Activated T-helper 2 cell treated with anti-CD3 and anti-CD28 coated beads, Interferon-gamma antibody, Interleukin-2, Interleukin-4, amounts not matched to agents 10 μg/mL and 5 μg/mL and 100 μg/mL, durations not matched to agents 14 hours and 24 hours and 36 hours (primary cell): ENCODE measurements around the gene GJA3. TPM values are rescaled to one million over a fixed set of nuclear protein-coding genes. Genes with fewer than 3 reads are reported as not detected.

Source experiments
- DNase-seq: peaks from one replicate; pipeline ENCODE4 v3.0.0; 2021; ENCODE audit warnings: low spot score
- H3K27ac Mint-ChIP-seq: one replicate; pipeline ENCODE4 v1.8.0; 2021; ENCODE audit warnings: mixed read lengths
- H3K27me3 Mint-ChIP-seq: one replicate; pipeline ENCODE4 v1.8.0; 2021; ENCODE audit warnings: low read depth, mixed read lengths
- H3K36me3 Mint-ChIP-seq: one replicate; pipeline ENCODE4 v1.8.0; 2021; ENCODE audit warnings: low read depth, mixed read lengths
- H3K4me1 Mint-ChIP-seq: one replicate; pipeline ENCODE4 v1.8.0; 2021; ENCODE audit warnings: low read depth, mixed read lengths
- H3K4me3 Mint-ChIP-seq: one replicate; pipeline ENCODE4 v1.8.0; 2021; ENCODE audit warnings: low read depth, mild to moderate bottlenecking, moderate library complexity, mixed read lengths
- H3K9me3 Mint-ChIP-seq: one replicate; pipeline ENCODE4 v1.8.0; 2021; ENCODE audit warnings: mixed read lengths
- intact Hi-C: fragments of 100-400 bp; cut with micrococcal nuclease; formaldehyde crosslinking; loops from one replicate; pipeline ENCODE4 v1.15.1; 2023
- total RNA-seq: library from RNA; stranded (reverse); gene quantifications from 2 replicates; pipeline ENCODE4 v1.2.3, GENCODE V29; 2022

GJA3 gene
- total RNA-seq, 1 donor from 2014 or later: 0.07 TPM

DNA sequence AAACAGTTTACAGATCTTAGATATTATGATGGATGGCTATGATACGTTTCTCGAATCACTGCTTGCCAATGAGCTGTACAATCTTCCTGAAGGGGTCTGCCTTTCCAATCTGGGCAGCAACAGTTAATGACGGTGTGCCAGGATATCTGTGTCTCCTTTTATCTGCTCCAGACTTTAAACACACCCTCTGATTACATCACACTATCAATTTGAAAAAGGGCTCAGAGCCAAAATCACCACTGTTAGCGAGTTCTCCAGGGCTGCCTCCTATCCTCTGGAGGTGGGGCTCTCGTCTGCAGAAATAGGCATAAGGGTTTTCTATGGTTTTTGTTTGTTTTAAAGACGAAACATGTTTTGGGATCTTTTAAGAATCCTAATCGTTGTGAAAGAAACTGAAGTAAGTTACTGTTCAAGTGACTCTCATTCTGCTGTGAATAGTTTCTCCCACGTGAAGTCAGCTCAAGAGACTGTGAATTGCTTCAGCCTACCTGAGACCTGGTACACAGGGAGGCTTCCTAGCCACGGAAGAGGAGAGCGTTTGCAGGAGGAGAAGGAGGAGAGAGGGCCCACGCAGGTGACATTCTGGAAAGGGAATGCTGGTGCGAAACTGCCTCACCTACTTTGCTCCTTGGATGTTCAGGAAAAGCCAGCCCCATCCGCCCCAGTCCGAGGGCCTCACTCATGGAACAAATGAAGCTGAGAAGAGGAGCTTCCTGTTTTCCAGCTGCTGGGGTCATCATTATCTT is 15.2 kb upstream of the GJA3 start:
- H3K9me3 Mint-ChIP-seq: no peaks in the 10 kb centered on the region
- no peak for DNase-seq
- H3K4me1 Mint-ChIP-seq: peaks cover 11% of the 10 kb centered on the region
- H3K27me3 Mint-ChIP-seq: peaks cover 75% of the 10 kb centered on the region
- H3K27ac Mint-ChIP-seq: no peak overlapping the region
- H3K4me3 Mint-ChIP-seq: no peak overlapping the region
- H3K36me3 Mint-ChIP-seq: no peaks in the 10 kb centered on the region
- intact Hi-C loops: no loop called here

DNA sequence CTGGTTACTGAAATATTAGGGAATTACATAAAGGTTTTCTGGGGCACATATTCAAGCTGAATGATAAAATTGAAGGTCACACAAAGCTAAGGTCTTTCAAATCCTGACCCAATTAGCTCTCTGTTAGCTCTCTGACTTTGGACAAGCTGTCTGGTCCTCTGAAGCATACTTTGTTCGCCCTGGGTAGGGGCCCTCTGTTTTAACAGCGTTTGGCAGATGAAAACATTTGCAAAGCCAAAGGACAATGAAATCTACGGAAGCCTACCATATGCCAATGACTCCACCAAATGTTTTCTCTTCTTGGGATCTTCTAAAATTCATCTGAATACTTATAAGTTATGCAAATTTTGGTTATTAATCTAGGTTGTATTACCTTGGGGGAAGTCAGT is 14.5 kb upstream of the GJA3 start:
- Mint-ChIP-seq H3K27me3 (peaks cover 75% of the 10 kb centered on the region), H3K27ac (no peak overlapping the region), H3K9me3 (no peaks in the 10 kb centered on the region), H3K4me3 (no peak overlapping the region), H3K36me3 (no peaks in the 10 kb centered on the region), H3K4me1 (peaks cover 11% of the 10 kb centered on the region)
- no peak for DNase-seq
- intact Hi-C loops: no loop called here

DNA sequence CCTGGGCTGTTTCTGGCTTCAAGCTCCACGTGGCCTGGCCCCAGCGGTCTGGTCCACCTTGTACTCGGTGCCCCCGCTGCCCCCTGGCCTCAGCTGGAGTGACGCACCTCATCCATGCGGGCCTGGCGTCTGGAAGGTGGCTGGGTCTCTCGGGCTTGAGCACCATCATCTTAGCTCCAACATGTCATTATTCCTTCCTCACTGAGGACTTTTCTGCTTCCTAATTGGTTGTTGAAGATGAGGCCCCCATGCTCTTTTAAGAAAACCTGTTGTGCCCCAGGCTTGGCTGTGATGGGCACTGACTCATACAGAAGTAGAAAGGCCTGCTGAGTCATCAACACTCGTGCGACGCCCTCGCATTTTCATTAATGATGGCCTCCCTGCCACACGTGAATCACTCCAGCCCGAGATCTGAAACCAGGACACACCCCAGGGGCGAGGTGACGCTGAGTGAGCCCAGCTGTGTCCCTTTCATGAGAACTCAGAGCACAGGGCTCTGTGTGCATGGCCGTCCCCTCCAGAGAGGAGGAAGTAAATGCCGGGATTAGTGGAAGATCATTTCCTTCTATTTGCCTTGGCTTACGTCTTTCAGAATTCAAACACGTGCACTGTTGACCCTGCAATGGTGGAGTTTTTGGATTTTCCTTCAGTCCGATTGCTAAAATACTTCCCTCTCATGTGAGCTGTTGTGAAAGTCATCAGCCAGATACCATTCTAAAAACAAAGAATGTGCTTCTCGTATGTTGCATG is 14.0 kb upstream of the GJA3 start:
- Mint-ChIP-seq H3K36me3 (no peaks in the 10 kb centered on the region), H3K27ac (no peak overlapping the region), H3K9me3 (no peaks in the 10 kb centered on the region), H3K4me3 (no peak overlapping the region), H3K4me1 (peaks cover 11% of the 10 kb centered on the region), H3K27me3 (peaks cover 75% of the 10 kb centered on the region)
- intact Hi-C loops: no loop called here
- no peak for DNase-seq

DNA sequence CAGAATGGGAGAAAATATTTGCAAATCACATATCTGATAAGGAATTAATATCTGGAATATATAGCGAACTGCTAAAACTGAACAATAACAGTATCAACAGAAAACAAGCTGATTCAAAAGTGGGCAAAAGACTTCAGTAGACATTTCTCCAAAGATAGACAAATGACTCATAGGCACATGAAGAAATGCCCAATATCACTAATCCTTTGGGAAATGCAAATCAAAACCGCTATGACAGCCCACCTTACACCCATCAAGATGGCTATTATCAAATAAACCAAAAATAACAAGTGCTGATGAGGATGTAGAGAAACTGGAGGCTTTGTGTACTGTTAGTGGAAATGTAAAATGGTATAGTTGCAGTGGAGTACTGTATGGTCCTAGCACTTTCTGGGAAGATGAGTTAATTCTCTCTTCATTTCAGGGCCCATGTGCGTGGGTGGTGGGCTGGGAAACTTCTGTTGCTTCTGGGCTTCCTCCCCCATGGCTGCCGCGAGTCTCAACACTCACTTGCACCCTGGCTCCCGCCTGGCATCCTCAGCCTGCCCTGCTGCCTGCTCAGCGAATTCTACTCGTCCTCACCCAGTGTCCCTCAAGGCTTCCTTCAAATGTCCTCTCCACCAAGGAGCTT is 12.4 kb upstream of the GJA3 start:
- intact Hi-C loops: no loop called here
- DNase-seq: no peak
- no peak overlapping the region for H3K27ac Mint-ChIP-seq
- peaks cover 66% of the 10 kb centered on the region for H3K27me3 Mint-ChIP-seq
- H3K4me3 Mint-ChIP-seq: no peak overlapping the region
- peaks cover 16% of the 10 kb centered on the region for H3K4me1 Mint-ChIP-seq
- no peaks in the 10 kb centered on the region for H3K9me3 Mint-ChIP-seq
- H3K36me3 Mint-ChIP-seq: no peaks in the 10 kb centered on the region

DNA sequence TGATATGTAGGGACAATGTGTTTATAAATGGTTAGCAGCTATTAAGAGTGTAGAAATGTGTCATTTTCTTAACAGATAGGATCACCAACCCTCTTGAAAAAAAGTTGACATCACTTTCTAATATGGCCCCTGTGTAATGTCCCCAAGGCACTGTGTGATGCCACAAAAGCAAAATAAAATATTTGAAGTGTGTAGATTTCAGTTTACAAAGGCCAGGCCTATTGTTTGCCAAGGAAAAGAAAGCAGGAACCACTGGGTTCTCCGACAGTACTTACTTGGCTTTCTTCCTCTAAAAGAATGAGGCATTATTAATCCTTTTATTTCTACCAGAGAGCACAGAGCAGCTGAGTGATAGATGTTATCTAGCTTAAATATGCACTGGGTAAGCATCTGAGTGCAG is 10.5 kb upstream of the GJA3 start:
- Mint-ChIP-seq H3K27ac (no peak overlapping the region), H3K9me3 (no peaks in the 10 kb centered on the region), H3K4me1 (peaks cover 16% of the 10 kb centered on the region), H3K27me3 (peaks cover 66% of the 10 kb centered on the region), H3K36me3 (no peaks in the 10 kb centered on the region), H3K4me3 (no peak overlapping the region)
- DNase-seq: no peak
- intact Hi-C loops: no loop called here

DNA sequence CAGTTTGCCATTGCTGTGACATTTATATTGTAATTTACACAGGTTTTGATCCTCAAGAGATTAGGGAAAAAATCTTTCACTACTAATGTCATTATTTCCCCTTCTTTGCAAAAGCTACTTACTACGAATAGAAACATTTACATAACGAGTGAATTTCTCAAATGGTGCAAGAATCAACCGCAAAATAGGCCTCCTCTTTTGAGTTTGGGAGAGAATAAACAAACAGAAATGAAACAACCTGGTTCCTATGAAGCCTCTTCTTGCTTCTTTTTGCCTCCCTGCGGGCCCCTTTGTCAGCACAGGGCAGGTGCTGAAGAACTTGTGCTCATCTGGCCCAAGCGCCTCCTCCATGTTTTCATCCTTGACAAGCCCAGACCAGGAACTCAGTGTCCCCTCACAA is 10.1 kb upstream of the GJA3 start:
- H3K9me3 Mint-ChIP-seq: no peaks in the 10 kb centered on the region
- peaks cover 66% of the 10 kb centered on the region for H3K27me3 Mint-ChIP-seq
- H3K4me3 Mint-ChIP-seq: no peak overlapping the region
- H3K4me1 Mint-ChIP-seq: peaks cover 16% of the 10 kb centered on the region
- intact Hi-C loops: no loop called here
- DNase-seq: no peak
- no peak overlapping the region for H3K27ac Mint-ChIP-seq
- no peaks in the 10 kb centered on the region for H3K36me3 Mint-ChIP-seq

DNA sequence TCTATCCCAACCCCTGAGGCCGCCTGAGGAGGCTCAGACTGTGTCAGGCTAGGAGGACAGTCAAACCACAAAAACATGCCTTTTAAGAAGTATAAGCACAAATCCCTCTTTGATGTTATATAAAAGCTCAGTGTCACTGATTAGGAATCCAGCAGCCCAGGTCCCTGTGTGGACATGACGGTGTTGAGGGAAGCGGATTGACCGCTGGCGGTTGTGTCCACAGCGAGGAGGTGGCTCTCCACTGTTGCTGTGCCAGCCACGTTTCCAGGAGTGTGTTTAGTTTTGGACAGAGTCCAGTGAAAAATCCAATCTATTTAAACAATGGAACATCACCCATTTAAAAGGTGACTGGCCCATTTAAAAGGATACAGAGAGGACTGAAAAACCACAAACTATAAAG is 7.5 kb upstream of the GJA3 start:
- no peak overlapping the region for H3K4me3 Mint-ChIP-seq
- peaks cover 53% of the 10 kb centered on the region for H3K27me3 Mint-ChIP-seq

DNA sequence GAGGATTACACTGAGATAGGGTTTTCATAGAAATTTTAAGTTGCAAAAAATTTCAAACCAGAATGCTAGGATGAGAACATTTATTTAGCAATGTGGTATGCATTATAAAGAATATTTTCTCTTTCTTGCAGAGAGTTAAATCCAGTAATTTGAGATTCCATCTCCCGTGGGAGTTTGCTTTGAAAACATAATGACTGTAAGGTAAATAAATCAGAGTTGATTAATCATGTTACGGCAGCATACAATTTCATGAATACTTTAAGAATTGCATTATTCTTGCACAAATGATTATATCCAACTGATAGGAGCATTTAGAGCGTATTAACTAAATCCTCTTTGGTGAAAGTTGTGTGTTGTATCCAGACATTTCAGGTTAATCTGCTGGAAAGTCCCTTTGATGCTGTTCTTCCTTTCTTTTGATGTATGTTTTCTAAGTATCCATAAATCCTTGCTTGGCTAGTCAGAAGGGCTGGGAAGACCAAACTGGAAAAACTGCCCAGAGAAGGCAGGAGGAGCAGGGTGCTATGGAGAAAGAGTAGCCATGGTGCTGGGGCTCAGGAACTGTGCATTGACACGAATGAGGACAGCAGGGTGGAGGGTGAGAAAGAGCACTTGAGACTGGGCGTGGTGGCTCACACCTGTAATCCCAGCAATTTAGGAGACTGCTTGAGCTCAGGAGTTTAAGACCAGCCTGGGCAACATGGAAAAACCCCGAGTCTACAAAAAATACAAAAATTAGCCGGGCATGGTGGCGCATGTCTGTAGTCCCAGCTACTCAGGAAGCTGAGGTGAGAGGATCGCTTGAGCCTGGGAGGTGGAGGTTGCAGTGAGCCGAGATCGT is 4.8 kb upstream of the GJA3 start:
- Mint-ChIP-seq H3K27me3 (peaks cover 48% of the 10 kb centered on the region), H3K36me3 (no peaks in the 10 kb centered on the region), H3K27ac (no peak overlapping the region), H3K4me1 (peaks cover 10% of the 10 kb centered on the region), H3K4me3 (no peak overlapping the region), H3K9me3 (no peaks in the 10 kb centered on the region)
- intact Hi-C loops: no loop called here
- no peak for DNase-seq

More for the DNA sequence above, 7.5 kb upstream of the GJA3 start:
- Mint-ChIP-seq H3K4me1 (peaks cover 5% of the 10 kb centered on the region), H3K9me3 (no peaks in the 10 kb centered on the region), H3K27ac (no peak overlapping the region), H3K36me3 (no peaks in the 10 kb centered on the region)
- intact Hi-C loops: no loop called here
- no peak for DNase-seq

DNA sequence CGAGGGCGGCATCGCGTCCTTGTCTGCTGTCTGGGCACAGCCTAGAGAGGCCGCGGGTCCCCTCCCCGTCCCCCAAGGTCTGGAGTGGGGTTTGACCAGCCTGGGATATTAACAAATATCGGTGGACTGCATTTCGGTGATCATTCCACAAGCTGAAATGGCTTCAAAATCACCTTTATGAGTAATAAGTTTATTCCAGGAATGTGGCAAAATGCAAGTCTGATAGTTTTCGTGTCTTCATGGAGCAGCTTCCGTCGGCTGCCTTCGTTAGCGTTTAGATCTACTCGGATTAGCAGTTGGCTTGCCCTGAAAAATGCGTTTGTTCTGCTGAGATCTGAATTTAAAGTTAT is 1.1 kb upstream of the GJA3 start:
- DNase-seq: no peak
- intact Hi-C loops: loop anchor here (5.0 kb wide), 1 partner anchor 235 kb away; no protein-coding TSS in a partner anchor
- Mint-ChIP-seq H3K27me3 (peaks cover 61% of the 10 kb centered on the region), H3K9me3 (no peaks in the 10 kb centered on the region), H3K4me1 (peaks cover 13% of the 10 kb centered on the region), H3K36me3 (no peaks in the 10 kb centered on the region), H3K27ac (no peak overlapping the region), H3K4me3 (peak overlapping the region; percentile 67)

DNA sequence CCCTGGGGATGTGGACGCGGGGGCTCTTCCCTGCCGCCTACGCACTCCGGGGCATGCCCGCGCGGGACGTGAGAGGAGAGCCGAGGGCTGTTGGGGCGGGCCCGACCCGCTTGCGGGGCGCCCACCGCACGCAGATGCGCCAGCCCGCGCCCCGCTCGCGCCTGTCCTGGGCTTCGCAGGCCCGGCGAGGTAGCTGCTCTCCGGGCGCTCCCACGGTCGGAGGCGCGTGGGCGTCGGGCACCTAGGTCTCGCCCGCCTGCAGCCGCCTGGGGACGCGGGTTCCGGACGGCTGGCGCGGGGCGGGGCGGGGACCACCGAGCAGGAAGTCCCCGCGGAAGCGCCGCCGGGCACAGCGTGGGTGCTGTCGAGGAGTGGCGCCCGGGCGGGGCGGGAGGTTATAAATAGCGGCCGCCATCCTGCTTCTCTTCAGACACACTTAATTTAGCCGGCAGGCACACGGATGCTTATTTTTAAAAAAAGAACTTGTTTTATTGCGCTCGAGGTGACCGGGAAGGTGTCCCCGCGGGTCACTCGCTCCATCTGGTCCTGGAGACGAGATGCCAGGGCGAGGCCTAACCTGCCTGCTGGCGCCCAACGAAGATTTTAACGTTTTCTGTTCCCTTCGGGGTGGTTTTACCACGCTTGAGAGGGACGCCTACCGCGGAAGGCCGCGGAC is 561 bp upstream of the GJA3 start:
- no peaks in the 10 kb centered on the region for H3K36me3 Mint-ChIP-seq

DNA sequence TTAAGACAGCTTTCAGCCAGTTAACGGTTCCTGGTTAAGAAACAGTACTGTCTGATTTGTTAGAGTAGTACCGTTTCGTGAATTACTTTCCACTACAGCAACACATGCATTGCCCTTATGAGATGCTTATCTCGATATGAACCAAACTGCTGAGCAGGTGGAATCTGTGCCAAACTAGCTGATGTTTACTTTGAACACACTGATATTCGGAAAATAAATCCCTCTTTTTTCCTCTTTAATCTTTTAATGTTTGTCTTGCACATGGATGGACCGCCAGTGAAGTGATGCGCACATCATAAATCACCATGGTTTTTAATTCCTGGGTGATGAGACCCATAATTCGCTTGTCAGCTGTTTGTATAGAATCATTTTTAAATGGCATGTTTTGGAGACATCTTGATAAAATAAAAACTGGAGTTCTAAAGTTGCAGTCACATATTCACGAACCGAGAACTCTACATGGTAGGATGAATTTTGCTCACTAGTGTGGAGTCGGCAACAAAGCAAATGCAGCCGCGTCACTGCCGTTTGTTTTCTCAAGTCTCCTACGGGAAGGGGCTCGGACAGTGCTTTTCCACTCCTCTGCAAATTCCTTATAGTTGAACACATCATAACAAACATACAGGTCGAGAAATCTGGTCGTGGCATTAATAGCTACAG is 1.1 kb downstream of the GJA3 start:
- DNase-seq: no peak
- no peaks in the 10 kb centered on the region for H3K36me3 Mint-ChIP-seq
- peak overlapping the region; percentile 84 for H3K4me3 Mint-ChIP-seq
- no peak overlapping the region for H3K27ac Mint-ChIP-seq
- intact Hi-C loops: loop anchor here (5.0 kb wide), 1 partner anchor 232 kb away; no protein-coding TSS in a partner anchor
- peaks cover 13% of the 10 kb centered on the region for H3K4me1 Mint-ChIP-seq
- peaks cover 58% of the 10 kb centered on the region for H3K27me3 Mint-ChIP-seq
- no peaks in the 10 kb centered on the region for H3K9me3 Mint-ChIP-seq

More for the DNA sequence above, 561 bp upstream of the GJA3 start:
- Mint-ChIP-seq H3K9me3 (no peaks in the 10 kb centered on the region), H3K27me3 (peaks cover 60% of the 10 kb centered on the region), H3K27ac (no peak overlapping the region), H3K4me3 (peak overlapping the region; percentile 67), H3K4me1 (peaks cover 13% of the 10 kb centered on the region)
- intact Hi-C loops: loop anchor here (5.0 kb wide), 1 partner anchor 234 kb away; no protein-coding TSS in a partner anchor
- peak; percentile 32 for DNase-seq
